Measurements from ENCODE around the gene BTBD16.

The BTBD16 gene

GRCh38 chr10:122254831-122255230, 16.3 kb upstream of the BTBD16 start:
- H3K27me3 ChIP-seq (ENCODE audit: insufficient read depth, low read depth, severe bottlenecking): no peaks in the 10 kb centered on the region
- H3K36me3 ChIP-seq: no peaks in the 10 kb centered on the region
- TF ChIP-seq CTCF (IDR thresholded peaks at IDR 0.05; ENCODE audit: low read depth, low read length): no peak
- H3K27ac ChIP-seq: no peak overlapping the region
- no peak overlapping the region for H3K4me3 ChIP-seq (ENCODE audit: low read depth, low read length)
- no peak for DNase-seq
- H3K9me3 ChIP-seq (ENCODE audit: severe bottlenecking): no peaks in the 10 kb centered on the region

- DNase-seq: no peak
- H3K27ac ChIP-seq: no peak overlapping the region
- TF ChIP-seq CTCF (IDR thresholded peaks at IDR 0.05; ENCODE audit: low read depth, low read length): no peak
- no peaks in the 10 kb centered on the region for H3K27me3 ChIP-seq (ENCODE audit: insufficient read depth, low read depth, severe bottlenecking)
- H3K36me3 ChIP-seq: no peaks in the 10 kb centered on the region
- no peaks in the 10 kb centered on the region for H3K9me3 ChIP-seq (ENCODE audit: severe bottlenecking)
- H3K4me3 ChIP-seq (ENCODE audit: low read depth, low read length): no peak overlapping the region
These were observed 15.4 kb upstream of the BTBD16 start for GRCh38 chr10:122255509-122256301.

- Histone ChIP-seq H3K27ac (no peak overlapping the region), H3K36me3 (no peaks in the 10 kb centered on the region), H3K4me3 (ENCODE audit: low read depth, low read length) (no peak overlapping the region), H3K9me3 (ENCODE audit: severe bottlenecking) (no peaks in the 10 kb centered on the region), H3K27me3 (ENCODE audit: insufficient read depth, low read depth, severe bottlenecking) (no peaks in the 10 kb centered on the region)
- no peak for TF ChIP-seq CTCF (IDR thresholded peaks at IDR 0.05; ENCODE audit: low read depth, low read length)
- no peak for DNase-seq
These were observed 14.1 kb upstream of the BTBD16 start for GRCh38 chr10:122257041-122257440.

- H3K4me3 ChIP-seq (ENCODE audit: low read depth, low read length): no peak overlapping the region
- TF ChIP-seq CTCF (IDR thresholded peaks at IDR 0.05; ENCODE audit: low read depth, low read length): no peak
- no peaks in the 10 kb centered on the region for H3K36me3 ChIP-seq
- no peaks in the 10 kb centered on the region for H3K27me3 ChIP-seq (ENCODE audit: insufficient read depth, low read depth, severe bottlenecking)
- DNase-seq: no peak
- H3K9me3 ChIP-seq (ENCODE audit: severe bottlenecking): no peaks in the 10 kb centered on the region
- no peak overlapping the region for H3K27ac ChIP-seq
These were observed 12.7 kb upstream of the BTBD16 start for GRCh38 chr10:122258136-122259074.

- no peak overlapping the region for H3K27ac ChIP-seq
- no peak for TF ChIP-seq CTCF (IDR thresholded peaks at IDR 0.05; ENCODE audit: low read depth, low read length)
- no peak overlapping the region for H3K4me3 ChIP-seq (ENCODE audit: low read depth, low read length)
- no peaks in the 10 kb centered on the region for H3K9me3 ChIP-seq (ENCODE audit: severe bottlenecking)
- DNase-seq: no peak
- no peaks in the 10 kb centered on the region for H3K36me3 ChIP-seq
- no peaks in the 10 kb centered on the region for H3K27me3 ChIP-seq (ENCODE audit: insufficient read depth, low read depth, severe bottlenecking)
These were observed 12.0 kb upstream of the BTBD16 start for GRCh38 chr10:122259075-122259466.
